ENCODE data around the gene SRGAP1. TPM values are rescaled to one million over a fixed set of nuclear protein-coding genes. Genes with fewer than 3 reads are reported as not detected.

SRGAP1 gene
- total and polyA plus RNA-seq, 2 of the 8 experiments (the other 6 are each of a cell fraction or from before 2014, with no cell fraction given), result 3.2 to 7.3 TPM

GRCh38 chr12:64087761-64088160, 243.3 kb downstream of the SRGAP1 start (continued):
- TF ChIP-seq, protein P1, sequence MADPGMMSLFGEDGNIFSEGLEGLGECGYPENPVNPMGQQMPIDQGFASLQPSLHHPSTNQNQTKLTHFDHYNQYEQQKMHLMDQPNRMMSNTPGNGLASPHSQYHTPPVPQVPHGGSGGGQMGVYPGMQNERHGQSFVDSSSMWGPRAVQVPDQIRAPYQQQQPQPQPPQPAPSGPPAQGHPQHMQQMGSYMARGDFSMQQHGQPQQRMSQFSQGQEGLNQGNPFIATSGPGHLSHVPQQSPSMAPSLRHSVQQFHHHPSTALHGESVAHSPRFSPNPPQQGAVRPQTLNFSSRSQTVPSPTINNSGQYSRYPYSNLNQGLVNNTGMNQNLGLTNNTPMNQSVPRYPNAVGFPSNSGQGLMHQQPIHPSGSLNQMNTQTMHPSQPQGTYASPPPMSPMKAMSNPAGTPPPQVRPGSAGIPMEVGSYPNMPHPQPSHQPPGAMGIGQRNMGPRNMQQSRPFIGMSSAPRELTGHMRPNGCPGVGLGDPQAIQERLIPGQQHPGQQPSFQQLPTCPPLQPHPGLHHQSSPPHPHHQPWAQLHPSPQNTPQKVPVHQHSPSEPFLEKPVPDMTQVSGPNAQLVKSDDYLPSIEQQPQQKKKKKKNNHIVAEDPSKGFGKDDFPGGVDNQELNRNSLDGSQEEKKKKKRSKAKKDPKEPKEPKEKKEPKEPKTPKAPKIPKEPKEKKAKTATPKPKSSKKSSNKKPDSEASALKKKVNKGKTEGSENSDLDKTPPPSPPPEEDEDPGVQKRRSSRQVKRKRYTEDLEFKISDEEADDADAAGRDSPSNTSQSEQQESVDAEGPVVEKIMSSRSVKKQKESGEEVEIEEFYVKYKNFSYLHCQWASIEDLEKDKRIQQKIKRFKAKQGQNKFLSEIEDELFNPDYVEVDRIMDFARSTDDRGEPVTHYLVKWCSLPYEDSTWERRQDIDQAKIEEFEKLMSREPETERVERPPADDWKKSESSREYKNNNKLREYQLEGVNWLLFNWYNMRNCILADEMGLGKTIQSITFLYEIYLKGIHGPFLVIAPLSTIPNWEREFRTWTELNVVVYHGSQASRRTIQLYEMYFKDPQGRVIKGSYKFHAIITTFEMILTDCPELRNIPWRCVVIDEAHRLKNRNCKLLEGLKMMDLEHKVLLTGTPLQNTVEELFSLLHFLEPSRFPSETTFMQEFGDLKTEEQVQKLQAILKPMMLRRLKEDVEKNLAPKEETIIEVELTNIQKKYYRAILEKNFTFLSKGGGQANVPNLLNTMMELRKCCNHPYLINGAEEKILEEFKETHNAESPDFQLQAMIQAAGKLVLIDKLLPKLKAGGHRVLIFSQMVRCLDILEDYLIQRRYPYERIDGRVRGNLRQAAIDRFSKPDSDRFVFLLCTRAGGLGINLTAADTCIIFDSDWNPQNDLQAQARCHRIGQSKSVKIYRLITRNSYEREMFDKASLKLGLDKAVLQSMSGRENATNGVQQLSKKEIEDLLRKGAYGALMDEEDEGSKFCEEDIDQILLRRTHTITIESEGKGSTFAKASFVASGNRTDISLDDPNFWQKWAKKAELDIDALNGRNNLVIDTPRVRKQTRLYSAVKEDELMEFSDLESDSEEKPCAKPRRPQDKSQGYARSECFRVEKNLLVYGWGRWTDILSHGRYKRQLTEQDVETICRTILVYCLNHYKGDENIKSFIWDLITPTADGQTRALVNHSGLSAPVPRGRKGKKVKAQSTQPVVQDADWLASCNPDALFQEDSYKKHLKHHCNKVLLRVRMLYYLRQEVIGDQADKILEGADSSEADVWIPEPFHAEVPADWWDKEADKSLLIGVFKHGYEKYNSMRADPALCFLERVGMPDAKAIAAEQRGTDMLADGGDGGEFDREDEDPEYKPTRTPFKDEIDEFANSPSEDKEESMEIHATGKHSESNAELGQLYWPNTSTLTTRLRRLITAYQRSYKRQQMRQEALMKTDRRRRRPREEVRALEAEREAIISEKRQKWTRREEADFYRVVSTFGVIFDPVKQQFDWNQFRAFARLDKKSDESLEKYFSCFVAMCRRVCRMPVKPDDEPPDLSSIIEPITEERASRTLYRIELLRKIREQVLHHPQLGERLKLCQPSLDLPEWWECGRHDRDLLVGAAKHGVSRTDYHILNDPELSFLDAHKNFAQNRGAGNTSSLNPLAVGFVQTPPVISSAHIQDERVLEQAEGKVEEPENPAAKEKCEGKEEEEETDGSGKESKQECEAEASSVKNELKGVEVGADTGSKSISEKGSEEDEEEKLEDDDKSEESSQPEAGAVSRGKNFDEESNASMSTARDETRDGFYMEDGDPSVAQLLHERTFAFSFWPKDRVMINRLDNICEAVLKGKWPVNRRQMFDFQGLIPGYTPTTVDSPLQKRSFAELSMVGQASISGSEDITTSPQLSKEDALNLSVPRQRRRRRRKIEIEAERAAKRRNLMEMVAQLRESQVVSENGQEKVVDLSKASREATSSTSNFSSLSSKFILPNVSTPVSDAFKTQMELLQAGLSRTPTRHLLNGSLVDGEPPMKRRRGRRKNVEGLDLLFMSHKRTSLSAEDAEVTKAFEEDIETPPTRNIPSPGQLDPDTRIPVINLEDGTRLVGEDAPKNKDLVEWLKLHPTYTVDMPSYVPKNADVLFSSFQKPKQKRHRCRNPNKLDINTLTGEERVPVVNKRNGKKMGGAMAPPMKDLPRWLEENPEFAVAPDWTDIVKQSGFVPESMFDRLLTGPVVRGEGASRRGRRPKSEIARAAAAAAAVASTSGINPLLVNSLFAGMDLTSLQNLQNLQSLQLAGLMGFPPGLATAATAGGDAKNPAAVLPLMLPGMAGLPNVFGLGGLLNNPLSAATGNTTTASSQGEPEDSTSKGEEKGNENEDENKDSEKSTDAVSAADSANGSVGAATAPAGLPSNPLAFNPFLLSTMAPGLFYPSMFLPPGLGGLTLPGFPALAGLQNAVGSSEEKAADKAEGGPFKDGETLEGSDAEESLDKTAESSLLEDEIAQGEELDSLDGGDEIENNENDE (IDR thresholded peaks at IDR 0.05; ENCODE audit: insufficient replicate concordance, low read length), result no peak
- no peak for TF ChIP-seq HDAC2 (IDR thresholded peaks at IDR 0.05; ENCODE audit: borderline replicate concordance in 1 of 2, low read depth in 2 of 2, low read length in 2 of 2)
